Panc1 (cell line): Measurements from ENCODE around the gene DLG2. TPM values are rescaled to one million over a fixed set of nuclear protein-coding genes. Genes with fewer than 3 reads are reported as not detected.

Experiments used
- ATAC-seq: fragments of 200-7000 bp; cut with Tn5 transposase; 2 replicates; pipeline ENCODE4 v1.9.1; 2020; ENCODE audit warnings: mild to moderate bottlenecking, moderate library complexity
- BruUV-seq: library from RNA; stranded (reverse); fragments of 400-500 nt; replicated peaks from 2 replicates; lab custom pipeline; 2021; lab: Mats Ljungman, UMichigan
- CTCF ChIA-PET: fragments of 300-600 bp; sonication (Branson Sonifier 250); formaldehyde crosslinking; loops from one replicate; lab custom pipeline; 2022; ENCODE audit warnings: antibody characterized with exemption; lab: Charles Lee
- POLR2A ChIA-PET: fragments of 300-600 bp; sonication (Branson Sonifier 250); formaldehyde crosslinking; loops from one replicate; lab custom pipeline; 2022; ENCODE audit warnings: antibody characterized with exemption; lab: Charles Lee
- DNase-seq: peaks from one replicate; pipeline ENCODE4 v3.0.0-alpha.2; 2010; ENCODE audit warnings: low read depth, low spot score
- H3K27ac ChIP-seq: 2 replicates; pipeline ENCODE4 v1.5.1; 2011; ENCODE audit warnings: mild to moderate bottlenecking, low read length, inconsistent platforms
- H3K27me3 ChIP-seq: fragments of 200-500 bp; sonication (Bioruptor generic); 2 replicates; pipeline ENCODE4 v1.6.0; 2014; ENCODE audit warnings: low read length, inconsistent platforms; ENCODE audit not compliant: control insufficient read depth, insufficient read depth
- H3K36me3 ChIP-seq: fragments of 200-500 bp; sonication (Bioruptor generic); 2 replicates; pipeline ENCODE4 v1.5.1; 2014; ENCODE audit warnings: inconsistent platforms, mild to moderate bottlenecking, low read length, moderate library complexity; ENCODE audit not compliant: control insufficient read depth, insufficient read depth
- H3K4me1 ChIP-seq: 2 replicates; pipeline ENCODE4 v1.5.1; 2011; ENCODE audit warnings: inconsistent platforms, mild to moderate bottlenecking, low read length, moderate library complexity; ENCODE audit not compliant: control insufficient read depth, insufficient read depth
- H3K4me3 ChIP-seq, 2 experiments: 2 replicates each; pipeline ENCODE4 v1.5.1; 2011 to 2012; ENCODE audit warnings: low read depth in 2 of 2, low read length in 2 of 2, mild to moderate bottlenecking in 2 of 2, inconsistent platforms in 1 of 2, moderate library complexity in 1 of 2
- H3K9me3 ChIP-seq: fragments of 200-500 bp; sonication (Bioruptor generic); 2 replicates; pipeline ENCODE4 v1.5.1; 2014; ENCODE audit warnings: low read depth, mild to moderate bottlenecking, inconsistent platforms, low read length, moderate library complexity; ENCODE audit not compliant: control insufficient read depth, insufficient read depth
- POLR2AphosphoS5 ChIP-seq: IDR thresholded peaks from 2 replicates; pipeline ENCODE4 v1.6.1; 2012; ENCODE audit warnings: mild to moderate bottlenecking, low read depth, low read length, moderate library complexity
- SIN3A ChIP-seq: IDR thresholded peaks from 2 replicates; pipeline ENCODE4 v1.6.1; 2012; ENCODE audit warnings: low read depth, mild to moderate bottlenecking, low read length, moderate library complexity, borderline replicate concordance; ENCODE audit not compliant: insufficient read depth
- TCF7L2 ChIP-seq: IDR thresholded peaks from 2 replicates; pipeline ENCODE4 v1.6.1; 2011; ENCODE audit warnings: mild to moderate bottlenecking, low read depth, low read length, inconsistent platforms
- in situ Hi-C: cut with HindIII; loops from 2 replicates; pipeline ENCODE4 v1.10.0; 2016; ENCODE audit warnings: low sequenced_read_pairs, low pct_unique_long_range_greater_than_20kb
- intact Hi-C: fragments of 100-400 bp; cut with micrococcal nuclease; formaldehyde crosslinking; loops from one replicate; pipeline ENCODE4 v1.10.0; 2022; ENCODE audit not compliant: unreplicated experiment
- total RNA-seq: library from RNA; stranded (reverse); gene quantifications from one replicate; pipeline ENCODE4 v1.2.1, GENCODE V29; 2021; ENCODE audit not compliant: unreplicated experiment
- TF ChIP-seq, protein P1 (sequence below), 2 experiments: IDR thresholded peaks; 2 replicates each; pipeline ENCODE4 v1.6.1; 2011 to 2012; ENCODE audit warnings: low read depth in 2 of 2, control low read depth in 1 of 2, low read length in 1 of 2, mild to moderate bottlenecking in 1 of 2, moderate library complexity in 1 of 2; ENCODE audit not compliant: insufficient read depth in 1 of 2
- TF ChIP-seq, protein P2 (sequence below): fragments of 450-650 bp; IDR thresholded peaks from 2 replicates; pipeline ENCODE4 v1.5.1; 2017; ENCODE audit warnings: mild to moderate bottlenecking

Gene DLG2
- total RNA-seq, 1 experiment from 2014 or later: 4.2 TPM

DNA sequence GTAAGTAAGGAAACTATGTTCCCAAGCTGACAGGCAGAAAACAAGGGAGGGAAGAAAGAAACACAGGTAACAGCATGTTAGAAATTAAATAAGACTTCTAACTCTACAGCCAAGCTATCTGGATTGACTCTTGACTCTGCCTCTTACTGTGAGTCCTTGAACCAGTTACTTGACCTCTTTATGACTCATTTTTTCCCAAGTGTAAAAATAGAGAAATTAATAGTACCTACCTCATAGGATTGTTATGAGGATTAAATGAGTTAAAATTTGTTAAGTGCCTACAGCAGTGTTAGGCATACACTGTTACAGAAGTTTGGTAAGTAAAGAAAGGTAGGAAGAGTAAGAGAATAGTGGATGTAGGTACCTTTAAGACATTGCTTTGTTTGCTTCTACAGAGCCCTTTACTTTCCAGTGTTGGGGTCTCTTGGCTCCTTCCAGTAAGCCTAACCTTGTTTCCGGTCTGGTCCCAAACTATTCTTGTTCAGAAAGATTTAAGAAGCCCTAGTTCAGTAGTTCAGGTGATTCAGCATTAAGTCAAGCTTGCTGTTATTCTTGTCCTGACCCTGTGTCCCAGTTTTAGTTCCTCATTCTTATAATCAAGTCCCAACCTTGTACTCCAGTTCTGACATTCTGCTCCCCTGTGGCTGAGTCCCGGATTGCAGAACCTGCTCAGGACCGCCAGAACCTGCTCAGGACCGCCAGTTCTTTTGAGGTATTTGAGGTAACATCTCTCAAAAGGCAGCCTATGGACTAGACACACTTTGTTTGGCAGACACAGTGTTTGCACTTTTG lies 1377.6 kb downstream of the DLG2 start:
- POLR2A ChIA-PET: no interaction called here
- intact Hi-C loops (no loop called here), in situ Hi-C loops (no loop called here)
- Histone ChIP-seq H3K4me1 (no peaks in the 10 kb centered on the region), H3K27me3 (no peaks in the 10 kb centered on the region), H3K9me3 (no peaks in the 10 kb centered on the region), H3K27ac (no peak overlapping the region), H3K36me3 (no peaks in the 10 kb centered on the region), H3K4me3 (no peak overlapping the region)
- BruUV-seq: no TSS peak
- DNase-seq: no peak
- CTCF ChIA-PET: no interaction called here
- TF ChIP-seq, protein P1, sequence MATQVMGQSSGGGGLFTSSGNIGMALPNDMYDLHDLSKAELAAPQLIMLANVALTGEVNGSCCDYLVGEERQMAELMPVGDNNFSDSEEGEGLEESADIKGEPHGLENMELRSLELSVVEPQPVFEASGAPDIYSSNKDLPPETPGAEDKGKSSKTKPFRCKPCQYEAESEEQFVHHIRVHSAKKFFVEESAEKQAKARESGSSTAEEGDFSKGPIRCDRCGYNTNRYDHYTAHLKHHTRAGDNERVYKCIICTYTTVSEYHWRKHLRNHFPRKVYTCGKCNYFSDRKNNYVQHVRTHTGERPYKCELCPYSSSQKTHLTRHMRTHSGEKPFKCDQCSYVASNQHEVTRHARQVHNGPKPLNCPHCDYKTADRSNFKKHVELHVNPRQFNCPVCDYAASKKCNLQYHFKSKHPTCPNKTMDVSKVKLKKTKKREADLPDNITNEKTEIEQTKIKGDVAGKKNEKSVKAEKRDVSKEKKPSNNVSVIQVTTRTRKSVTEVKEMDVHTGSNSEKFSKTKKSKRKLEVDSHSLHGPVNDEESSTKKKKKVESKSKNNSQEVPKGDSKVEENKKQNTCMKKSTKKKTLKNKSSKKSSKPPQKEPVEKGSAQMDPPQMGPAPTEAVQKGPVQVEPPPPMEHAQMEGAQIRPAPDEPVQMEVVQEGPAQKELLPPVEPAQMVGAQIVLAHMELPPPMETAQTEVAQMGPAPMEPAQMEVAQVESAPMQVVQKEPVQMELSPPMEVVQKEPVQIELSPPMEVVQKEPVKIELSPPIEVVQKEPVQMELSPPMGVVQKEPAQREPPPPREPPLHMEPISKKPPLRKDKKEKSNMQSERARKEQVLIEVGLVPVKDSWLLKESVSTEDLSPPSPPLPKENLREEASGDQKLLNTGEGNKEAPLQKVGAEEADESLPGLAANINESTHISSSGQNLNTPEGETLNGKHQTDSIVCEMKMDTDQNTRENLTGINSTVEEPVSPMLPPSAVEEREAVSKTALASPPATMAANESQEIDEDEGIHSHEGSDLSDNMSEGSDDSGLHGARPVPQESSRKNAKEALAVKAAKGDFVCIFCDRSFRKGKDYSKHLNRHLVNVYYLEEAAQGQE (IDR thresholded peaks at IDR 0.05; ENCODE audit: insufficient read depth in 1 of 2, low read depth in 2 of 2, low read length in 1 of 2): no peak
- TF ChIP-seq POLR2AphosphoS5 (no peak), SIN3A (no peak), TCF7L2 (no peak)
- TF ChIP-seq, protein P2, sequence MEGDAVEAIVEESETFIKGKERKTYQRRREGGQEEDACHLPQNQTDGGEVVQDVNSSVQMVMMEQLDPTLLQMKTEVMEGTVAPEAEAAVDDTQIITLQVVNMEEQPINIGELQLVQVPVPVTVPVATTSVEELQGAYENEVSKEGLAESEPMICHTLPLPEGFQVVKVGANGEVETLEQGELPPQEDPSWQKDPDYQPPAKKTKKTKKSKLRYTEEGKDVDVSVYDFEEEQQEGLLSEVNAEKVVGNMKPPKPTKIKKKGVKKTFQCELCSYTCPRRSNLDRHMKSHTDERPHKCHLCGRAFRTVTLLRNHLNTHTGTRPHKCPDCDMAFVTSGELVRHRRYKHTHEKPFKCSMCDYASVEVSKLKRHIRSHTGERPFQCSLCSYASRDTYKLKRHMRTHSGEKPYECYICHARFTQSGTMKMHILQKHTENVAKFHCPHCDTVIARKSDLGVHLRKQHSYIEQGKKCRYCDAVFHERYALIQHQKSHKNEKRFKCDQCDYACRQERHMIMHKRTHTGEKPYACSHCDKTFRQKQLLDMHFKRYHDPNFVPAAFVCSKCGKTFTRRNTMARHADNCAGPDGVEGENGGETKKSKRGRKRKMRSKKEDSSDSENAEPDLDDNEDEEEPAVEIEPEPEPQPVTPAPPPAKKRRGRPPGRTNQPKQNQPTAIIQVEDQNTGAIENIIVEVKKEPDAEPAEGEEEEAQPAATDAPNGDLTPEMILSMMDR: no peak
- no peak for ATAC-seq

DNA sequence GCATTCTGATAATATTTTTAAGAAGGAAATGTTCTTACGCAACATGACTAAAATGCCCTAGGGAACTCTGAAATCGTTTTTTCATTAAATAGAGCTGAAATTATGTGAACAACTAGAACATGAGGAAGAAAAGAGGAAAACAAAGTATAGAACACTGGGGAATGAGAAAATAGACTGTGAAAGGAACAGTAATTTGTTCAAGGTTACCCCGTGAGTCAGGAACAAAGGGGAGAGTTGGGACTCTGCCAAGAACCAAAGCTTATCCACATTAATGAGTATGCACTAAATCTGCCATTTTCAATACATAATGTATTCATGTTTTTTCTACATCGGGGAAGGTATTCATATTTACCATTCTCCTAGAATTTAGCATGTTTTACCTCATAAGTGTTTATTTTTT lies 1379.2 kb downstream of the DLG2 start:
- POLR2A ChIA-PET: no interaction called here
- Histone ChIP-seq H3K4me3 (no peak overlapping the region), H3K36me3 (no peaks in the 10 kb centered on the region), H3K4me1 (no peaks in the 10 kb centered on the region), H3K27me3 (no peaks in the 10 kb centered on the region), H3K9me3 (no peaks in the 10 kb centered on the region), H3K27ac (no peak overlapping the region)
- intact Hi-C loops (no loop called here), in situ Hi-C loops (no loop called here)
- CTCF ChIA-PET: no interaction called here
- no peak for DNase-seq
- no peak for ATAC-seq
- TF ChIP-seq, protein P2: no peak
- TF ChIP-seq POLR2AphosphoS5 (no peak), SIN3A (no peak)
- no TSS peak for BruUV-seq
